GM21360 (cell line): ENCODE measurements around the gene SELENOS.
A peak's percentile ranks its signal among the peaks of the same experiment; 100 is the strongest.

Experiments used
- ATAC-seq: cut with Tn5 transposase; IDR thresholded peaks from one replicate; pipeline ENCODE4 v1.9.1; 2021; ENCODE audit warnings: mild to moderate bottlenecking, moderate library complexity; ENCODE audit not compliant: unreplicated experiment

Gene SELENOS

DNA sequence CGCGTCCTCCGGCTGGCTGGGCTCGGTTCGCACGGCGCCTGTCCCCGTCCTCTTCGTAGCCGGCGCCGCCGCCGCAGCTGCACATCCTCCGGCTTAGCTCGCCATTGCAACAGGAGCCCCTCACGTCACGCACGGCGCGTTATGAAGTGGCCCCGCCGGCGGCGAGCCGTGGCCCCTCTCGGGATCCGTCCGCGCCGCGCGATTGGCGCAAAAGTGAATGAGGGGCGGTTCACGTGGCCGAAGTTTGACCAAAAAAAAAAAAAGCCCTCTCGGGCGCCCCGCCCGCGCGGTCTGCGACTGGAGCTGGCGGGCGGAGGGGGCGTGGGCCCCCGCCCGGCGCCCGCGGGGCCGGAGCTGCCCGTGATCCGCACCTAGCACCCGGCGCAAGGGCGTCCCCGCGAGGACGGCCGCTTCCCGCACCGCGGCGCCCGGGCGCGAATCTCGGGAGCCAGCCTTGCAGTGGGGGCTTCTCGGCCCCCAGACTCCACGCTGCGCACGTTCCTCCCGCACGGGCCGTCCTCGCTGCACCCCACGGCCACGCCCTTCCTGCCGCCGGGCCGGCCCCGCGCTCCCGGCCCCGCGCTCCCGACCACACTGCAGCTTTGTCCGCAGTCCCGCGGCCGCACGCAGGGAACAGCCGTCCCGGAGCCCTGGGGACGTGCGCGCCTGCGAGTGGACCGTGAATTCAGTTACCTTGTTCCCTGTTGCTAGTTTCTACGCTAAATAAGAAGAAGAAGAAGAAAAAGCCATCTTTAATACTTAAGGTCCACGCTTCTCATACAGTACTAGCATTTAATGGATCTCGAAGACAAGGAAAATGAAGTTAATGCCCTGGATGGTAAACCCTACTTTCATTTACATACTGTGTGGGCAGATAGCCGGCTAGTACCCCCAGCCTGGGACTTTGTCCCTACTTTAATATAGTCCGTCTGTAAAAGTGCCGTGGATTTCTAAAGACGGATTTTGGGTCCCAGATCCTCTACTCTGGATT is 25.2 kb downstream of the SELENOS start, which contains the start of gene CHSY1:
Gene CHSY1, minus strand, starts transcription at position 219 of the 991 bp plus-strand sequence. CDS start 592 bp downstream, outside the sequence.
- ATAC-seq = peak; percentile 62

GRCh38 chr15:101250873-101251829 is 26.1 kb downstream of the SELENOS start:
- peak; percentile 24 for ATAC-seq

GRCh38 chr15:101250341-101250831 is 26.9 kb downstream of the SELENOS start:
- no peak for ATAC-seq

- no peak for ATAC-seq
Measured at GRCh38 chr15:101248274-101248673, 29.0 kb downstream of the SELENOS start.

DNA sequence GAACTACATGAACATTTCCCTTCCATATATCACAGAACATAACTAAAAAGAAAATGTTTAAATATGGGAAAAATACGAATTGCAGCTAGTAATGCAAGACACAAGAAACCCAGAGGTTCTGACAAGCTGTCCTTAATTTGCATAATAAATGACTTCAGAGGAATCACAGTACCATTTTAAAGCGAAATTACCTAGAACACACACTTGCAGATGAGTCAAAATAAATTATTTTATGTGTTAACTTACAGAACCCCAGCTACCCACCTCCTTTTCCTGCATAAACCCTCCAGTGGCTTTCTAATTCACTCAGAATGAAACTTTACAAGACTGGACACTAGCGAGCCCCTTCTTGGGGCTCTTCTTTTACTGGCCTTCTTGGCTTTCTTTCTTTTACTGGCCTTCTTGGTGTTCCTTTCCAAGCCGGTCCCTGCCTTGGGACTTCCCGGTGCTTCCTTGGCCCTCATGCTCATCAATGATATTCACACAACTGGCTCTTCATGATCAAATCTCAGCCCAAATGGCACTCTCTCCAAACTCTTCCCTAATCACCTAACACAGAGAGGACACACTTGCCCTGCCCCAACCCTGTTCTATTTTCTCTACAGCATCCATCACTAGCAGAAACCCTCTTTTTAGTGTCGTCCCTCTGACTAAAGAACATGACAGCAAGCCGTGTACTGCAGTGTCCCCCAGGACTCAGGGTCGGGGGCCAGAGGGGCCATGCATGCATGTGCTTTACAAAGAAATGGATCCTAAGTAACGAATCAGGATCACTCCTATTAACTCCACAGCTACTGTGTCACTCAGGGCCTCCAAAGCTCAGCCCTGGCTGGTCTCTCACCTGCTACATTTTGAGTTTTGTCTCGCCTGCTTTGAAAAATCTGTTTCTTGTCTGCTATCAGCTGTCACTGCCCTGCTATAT is 30.2 kb downstream of the SELENOS start:
- ATAC-seq = no peak

DNA sequence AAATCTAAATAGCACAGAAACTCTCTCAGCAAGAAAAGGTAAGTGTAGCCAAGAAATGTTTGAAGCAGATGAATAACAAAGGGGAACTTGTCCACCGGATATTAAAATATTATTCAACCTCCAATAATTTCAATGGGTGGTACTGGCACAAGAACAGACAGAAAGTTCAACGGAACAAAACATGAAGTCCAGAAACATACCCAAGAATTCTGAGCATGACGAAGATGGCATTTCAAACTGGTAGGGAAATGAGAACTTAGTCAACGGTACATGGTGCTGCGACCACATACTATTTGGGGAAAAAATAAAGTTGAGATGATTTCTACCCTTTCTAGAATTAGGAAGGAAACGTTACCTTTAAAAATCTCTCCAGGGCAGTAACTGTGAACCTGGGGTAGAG is 30.9 kb downstream of the SELENOS start:
- no peak for ATAC-seq

DNA sequence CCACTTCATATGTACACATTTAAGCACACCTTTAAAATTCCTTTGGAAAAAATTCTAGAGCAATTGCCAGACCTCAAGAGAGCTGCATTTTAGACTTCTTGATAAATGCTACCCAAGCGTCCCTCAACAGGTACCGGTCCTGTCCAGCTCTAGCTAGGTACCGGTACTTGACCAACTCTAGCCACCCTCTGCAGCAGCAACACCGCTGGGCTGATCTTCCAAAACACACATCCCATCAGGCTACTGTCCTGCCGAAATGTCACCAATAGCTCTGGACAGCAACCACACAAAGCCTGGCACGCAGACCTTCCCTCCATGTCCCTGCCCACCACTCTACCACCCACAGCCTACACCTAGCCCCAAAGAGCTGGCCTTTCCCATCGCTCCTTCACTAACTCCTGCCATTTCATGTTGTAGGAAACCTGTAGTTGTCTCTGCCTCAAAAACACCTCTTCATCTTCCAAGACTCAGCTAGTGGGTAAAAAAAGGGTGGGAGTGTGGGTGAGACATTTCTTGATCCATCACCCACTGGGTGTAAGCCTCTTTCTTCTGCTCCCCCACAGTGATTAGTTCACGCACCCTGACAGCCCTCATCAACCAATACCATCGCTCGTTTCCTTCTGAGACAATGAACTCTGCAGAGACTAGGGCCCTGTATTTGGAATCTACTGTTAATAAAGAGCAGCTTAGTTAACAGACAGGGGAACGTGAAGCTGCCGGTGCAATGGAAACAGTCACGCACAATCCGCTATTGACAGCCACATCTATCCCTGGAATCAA is 32.2 kb downstream of the SELENOS start:
- ATAC-seq = no peak

- ATAC-seq = no peak
Measured at GRCh38 chr15:101244036-101244781, 33.1 kb downstream of the SELENOS start.

DNA sequence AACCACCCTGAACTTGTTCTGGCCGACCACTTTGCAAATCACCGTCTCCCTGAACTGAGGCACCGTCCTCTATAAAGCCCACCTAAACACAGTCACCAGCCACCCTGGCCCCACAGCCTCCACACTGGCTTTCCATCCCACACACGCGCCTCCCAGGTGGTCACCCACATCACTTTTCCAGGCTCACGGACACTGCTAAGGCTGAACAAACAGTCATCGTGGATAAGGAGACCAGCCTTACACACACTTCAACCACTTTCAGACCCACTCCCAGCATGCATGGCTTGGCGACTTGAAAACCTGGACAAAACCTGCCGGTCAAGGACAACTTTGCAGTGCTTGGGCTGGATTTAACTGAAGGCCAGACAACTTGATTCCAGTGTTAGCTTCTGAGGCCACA is 33.9 kb downstream of the SELENOS start:
- ATAC-seq = no peak

- no peak for ATAC-seq
Measured at GRCh38 chr15:101242999-101243336, 34.3 kb downstream of the SELENOS start.

- no peak for ATAC-seq
Measured at GRCh38 chr15:101242160-101242998, 34.9 kb downstream of the SELENOS start.

GRCh38 chr15:101240358-101240757 is 36.9 kb downstream of the SELENOS start:
- no peak for ATAC-seq

GRCh38 chr15:101239724-101240136 is 37.6 kb downstream of the SELENOS start:
- ATAC-seq = no peak

DNA sequence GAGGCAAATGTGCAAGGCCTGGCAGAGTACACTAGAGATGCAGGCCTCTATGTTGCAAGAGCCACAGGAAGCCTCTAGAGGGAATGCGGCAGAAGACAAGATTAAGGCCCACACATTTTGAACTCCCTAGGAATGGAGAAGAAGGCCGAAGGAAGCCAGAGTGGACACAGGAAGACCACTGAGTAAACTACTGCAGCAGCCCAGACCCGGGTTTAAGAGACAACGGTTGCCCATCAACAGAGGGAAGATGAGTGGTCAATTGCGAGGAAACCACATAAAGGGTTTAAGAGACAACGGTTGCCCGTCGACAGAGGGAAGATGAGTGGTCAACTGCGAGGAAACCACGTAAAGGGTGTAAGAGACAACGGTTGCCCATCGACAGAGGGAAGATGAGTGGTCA is 40.0 kb downstream of the SELENOS start:
- ATAC-seq = no peak

GRCh38 chr15:101233651-101234280 is 43.5 kb downstream of the SELENOS start:
- ATAC-seq = no peak

GRCh38 chr15:101232677-101233076 is 44.6 kb downstream of the SELENOS start:
- no peak for ATAC-seq

- no peak for ATAC-seq
Measured at GRCh38 chr15:101228313-101228712, 49.0 kb downstream of the SELENOS start.
